HL-60 (cell line): Measurements from ENCODE around the gene KCNA3.

Source experiments
- DNase-seq, 2 experiments: peaks; one replicate each; pipeline ENCODE4 v3.0.0-alpha.2; 2010 to 2020; ENCODE audit warnings: low read depth in 1 of 2, low spot score in 1 of 2
- H3K27ac ChIP-seq: fragments of 250-450 bp; sonication (Bioruptor Pico); replicated peaks from 2 replicates; pipeline ENCODE4 v1.5.1; 2020; ENCODE audit warnings: mild to moderate bottlenecking, moderate library complexity
- H3K27me3 ChIP-seq: fragments of 250-450 bp; sonication (Bioruptor Pico); 2 replicates; pipeline ENCODE4 v1.5.1; 2021; ENCODE audit warnings: mild to moderate bottlenecking, moderate library complexity; ENCODE audit not compliant: insufficient read depth, poor library complexity, severe bottlenecking
- H3K4me3 ChIP-seq: replicated peaks from 2 replicates; pipeline ENCODE4 v1.5.1; 2011; ENCODE audit warnings: mild to moderate bottlenecking, control low read depth, low read length; ENCODE audit not compliant: insufficient read depth
- CTCF ChIP-seq: IDR thresholded peaks from one replicate; pipeline ENCODE4 v1.5.1; 2011; ENCODE audit warnings: low read length, control low read depth, inconsistent platforms; ENCODE audit not compliant: insufficient read depth
- GABPA ChIP-seq: IDR thresholded peaks from 2 replicates; pipeline ENCODE4 v1.6.1; 2012; ENCODE audit warnings: low read depth
- POLR2AphosphoS5 ChIP-seq: IDR thresholded peaks from 2 replicates; pipeline ENCODE4 v1.6.1; 2012; ENCODE audit warnings: low read depth
- REST ChIP-seq: IDR thresholded peaks from 2 replicates; pipeline ENCODE4 v1.6.1; 2012; ENCODE audit warnings: low read depth; ENCODE audit not compliant: insufficient replicate concordance
- SPI1 ChIP-seq: IDR thresholded peaks from 2 replicates; pipeline ENCODE4 v1.6.1; 2012; ENCODE audit warnings: low read depth, mild to moderate bottlenecking, borderline replicate concordance

Gene KCNA3

GRCh38 chr1:110628323-110629105 is 46.2 kb downstream of the KCNA3 start:
- Histone ChIP-seq H3K27ac (no peak overlapping the region), H3K27me3 (no peaks in the 10 kb centered on the region), H3K4me3 (no peak overlapping the region)
- no peak for DNase-seq
- TF ChIP-seq CTCF (no peak), SPI1 (no peak), REST (no peak), POLR2AphosphoS5 (no peak), GABPA (no peak)

- TF ChIP-seq POLR2AphosphoS5: no peak
- TF ChIP-seq GABPA: peak; percentile 91
- TF ChIP-seq SPI1: peak; percentile 84; the same call in 1 of the 2 replicates
- peak; percentile 57 to 73 for DNase-seq
- H3K27me3 ChIP-seq: no peaks in the 10 kb centered on the region
These were observed 47.0 kb downstream of the KCNA3 start for GRCh38 chr1:110627764-110628163.

DNA sequence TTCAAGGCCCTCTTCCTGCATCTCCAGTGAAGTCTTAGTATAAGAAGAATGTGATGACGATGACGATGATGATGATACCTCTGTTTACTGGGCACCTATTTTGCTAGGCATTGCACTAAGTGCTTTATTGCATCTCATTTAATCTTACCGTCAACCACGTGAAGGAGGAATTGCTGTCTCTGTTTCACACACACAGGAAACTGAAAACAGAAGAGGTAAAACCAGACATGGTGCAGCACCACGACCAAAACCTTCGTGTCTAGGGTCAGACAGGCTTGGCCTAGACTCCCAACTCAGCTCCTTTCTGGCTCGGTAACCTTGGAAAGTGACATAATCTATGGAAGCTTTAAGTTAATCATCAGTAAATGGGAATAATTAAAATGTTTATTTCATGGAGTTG is 47.9 kb downstream of the KCNA3 start:
- no peak for TF ChIP-seq SPI1
- no peak for TF ChIP-seq GABPA
- TF ChIP-seq REST: no peak
- TF ChIP-seq CTCF: no peak
- no peak for TF ChIP-seq POLR2AphosphoS5
- Histone ChIP-seq H3K4me3 (no peak overlapping the region), H3K27me3 (no peaks in the 10 kb centered on the region), H3K27ac (no peak overlapping the region)
- DNase-seq: no peak

More at GRCh38 chr1:110627764-110628163, 47.0 kb downstream of the KCNA3 start:
- Histone ChIP-seq H3K4me3 (no peak overlapping the region), H3K27ac (no peak overlapping the region)
